HG02623 (cell line): Measurements from ENCODE around the gene AK1.

Experiments used
- ATAC-seq: cut with Tn5 transposase; IDR thresholded peaks from one replicate; pipeline ENCODE4 v1.9.1; 2021; ENCODE audit warnings: moderate library complexity; ENCODE audit not compliant: unreplicated experiment

The AK1 gene

GRCh38 chr9:127825319-127826051 is 52.0 kb downstream of the AK1 start:
- ATAC-seq, result no peak

GRCh38 chr9:127822108-127822507 is 55.4 kb downstream of the AK1 start:
- ATAC-seq, result no peak

DNA sequence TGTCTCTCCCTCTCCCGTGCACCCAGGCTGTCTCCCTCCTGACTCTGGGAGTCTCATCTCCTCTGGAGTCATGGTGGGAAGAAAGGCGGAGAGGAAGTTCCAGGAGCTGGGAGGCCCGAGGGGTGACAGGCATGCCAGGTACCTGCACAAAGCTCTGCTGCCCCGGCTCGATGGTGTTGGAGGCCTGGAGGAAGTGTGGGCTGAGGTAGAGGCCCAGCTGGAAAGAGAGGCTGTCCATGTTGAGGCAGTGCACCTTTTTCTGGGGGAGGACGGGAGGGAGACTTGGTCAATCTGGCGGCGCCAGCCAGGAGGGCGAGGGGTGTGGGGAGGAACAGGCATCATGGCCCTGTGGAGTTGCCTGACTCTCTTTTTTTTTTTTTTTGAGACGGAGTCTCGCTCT is 58.9 kb downstream of the AK1 start:
- no peak for ATAC-seq

DNA sequence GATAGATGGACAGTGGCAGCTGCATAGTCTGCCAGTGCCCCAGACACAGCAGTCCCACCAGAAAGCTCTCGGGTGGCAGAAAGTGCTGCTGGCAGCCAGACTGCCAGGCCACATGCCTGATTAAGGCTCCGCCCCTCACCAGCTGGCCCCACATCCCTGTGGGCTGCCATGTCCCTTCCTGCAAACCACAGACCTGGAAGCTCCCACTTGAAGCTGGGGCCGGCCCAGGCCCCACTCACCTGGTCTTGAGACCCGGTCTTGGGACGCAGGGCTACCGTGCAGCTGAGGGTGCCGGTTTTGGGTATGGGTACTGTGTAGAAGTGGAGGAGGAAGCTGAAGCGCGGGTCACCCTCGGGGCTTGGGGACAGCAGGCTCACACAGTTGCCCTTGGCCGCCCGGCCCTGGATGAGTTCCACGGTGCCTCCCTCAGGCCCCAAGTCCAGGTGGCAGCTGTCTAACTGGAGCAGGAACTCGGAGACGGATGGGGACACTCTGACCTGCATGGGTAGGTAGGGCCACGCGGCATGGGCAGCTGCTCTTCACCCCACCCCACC is 59.5 kb downstream of the AK1 start:
- no peak for ATAC-seq

- ATAC-seq, result no peak
Measured at GRCh38 chr9:127816728-127817127, 60.7 kb downstream of the AK1 start.
